Neural cell (in vitro differentiated cells): Measurements from ENCODE around the gene SRP68. TPM values are rescaled to one million over a fixed set of nuclear protein-coding genes. Genes with fewer than 3 reads are reported as not detected.

Experiments used
- H2AFZ ChIP-seq: fragments of 200-600, 300-800 bp; sonication (generic), shearing (Covaris generic); 2 replicates; pipeline ENCODE4 v1.6.0; 2014; ENCODE audit warnings: low read depth, mild to moderate bottlenecking, antibody characterized with exemption, low read length, moderate library complexity
- H3F3A ChIP-seq: fragments of 200-600 bp; shearing (Covaris generic); 2 replicates; pipeline ENCODE4 v1.6.1; 2016; ENCODE audit warnings: mild to moderate bottlenecking, moderate library complexity, mixed read lengths, antibody characterized with exemption, low read length; ENCODE audit not compliant: insufficient read depth, poor library complexity, severe bottlenecking
- H3K27ac ChIP-seq: fragments of 200-600, 300-800 bp; sonication (generic), shearing (Covaris generic); 2 replicates; pipeline ENCODE4 v1.5.1; 2014; ENCODE audit warnings: mild to moderate bottlenecking, low read length, moderate library complexity
- H3K27me3 ChIP-seq: fragments of 300-800, 200-600 bp; sonication (generic), shearing (Covaris generic); 2 replicates; pipeline ENCODE4 v1.6.0; 2014; ENCODE audit warnings: mild to moderate bottlenecking, low read depth, low read length, moderate library complexity; ENCODE audit not compliant: insufficient read depth
- H3K36me3 ChIP-seq: fragments of 300-800, 200-600 bp; sonication (generic), shearing (Covaris generic); 2 replicates; pipeline ENCODE4 v1.5.1; 2014; ENCODE audit warnings: mild to moderate bottlenecking, antibody characterized with exemption, low read length, moderate library complexity; ENCODE audit not compliant: insufficient read depth
- H3K4me2 ChIP-seq: fragments of 300-800, 200-600 bp; sonication (generic), shearing (Covaris generic); 2 replicates; pipeline ENCODE4 v1.6.0; 2014; ENCODE audit warnings: mild to moderate bottlenecking, low read length
- H3K4me3 ChIP-seq: fragments of 300-800, 200-600 bp; sonication (generic), shearing (Covaris generic); 2 replicates; pipeline ENCODE4 v1.5.1; 2014; ENCODE audit warnings: mild to moderate bottlenecking, low read length, moderate library complexity
- H3K79me2 ChIP-seq: fragments of 200-600 bp; shearing (Covaris generic); replicated peaks from 2 replicates; pipeline ENCODE4 v1.6.0; 2014; ENCODE audit warnings: mild to moderate bottlenecking, low read length, moderate library complexity; ENCODE audit not compliant: insufficient read depth
- H3K9ac ChIP-seq: fragments of 300-800, 200-600 bp; sonication (generic), shearing (Covaris generic); 2 replicates; pipeline ENCODE4 v1.6.1; 2016; ENCODE audit warnings: mild to moderate bottlenecking, low read length, mixed read lengths
- H3K9me2 ChIP-seq: fragments of 200-600 bp; shearing (Covaris generic); 2 replicates; pipeline ENCODE4 v1.6.1; 2016; ENCODE audit warnings: mild to moderate bottlenecking, low read length, mixed read lengths; ENCODE audit not compliant: insufficient read depth
- H3K9me3 ChIP-seq: fragments of 200-600, 300-800 bp; sonication (generic), shearing (Covaris generic); 2 replicates; pipeline ENCODE4 v1.6.1; 2016; ENCODE audit warnings: mild to moderate bottlenecking, mixed run types, low read length, moderate library complexity, mixed read lengths
- H4K20me1 ChIP-seq: fragments of 200-600 bp; shearing (Covaris generic); 2 replicates; pipeline ENCODE4 v1.6.1; 2016; ENCODE audit warnings: mild to moderate bottlenecking, mixed run types; ENCODE audit not compliant: insufficient read depth
- EP300 ChIP-seq: fragments of 450-650 bp; conservative IDR thresholded peaks from 2 replicates; pipeline ENCODE4 v1.6.1; 2014; ENCODE audit warnings: antibody characterized with exemption, mild to moderate bottlenecking, moderate library complexity; ENCODE audit not compliant: poor library complexity, severe bottlenecking
- EZH2 ChIP-seq: fragments of 200-600, 300-800 bp; shearing (Covaris generic), sonication (generic); IDR thresholded peaks from 2 replicates; pipeline ENCODE4 v1.6.1; 2014; ENCODE audit warnings: antibody characterized with exemption, low read length, borderline replicate concordance, mild to moderate bottlenecking; ENCODE audit not compliant: insufficient read depth, poor library complexity, severe bottlenecking
- MXI1 ChIP-seq: fragments of 450-650 bp; conservative IDR thresholded peaks from 2 replicates; pipeline ENCODE4 v1.6.1; 2014; ENCODE audit warnings: antibody characterized with exemption, mild to moderate bottlenecking; ENCODE audit not compliant: poor library complexity, severe bottlenecking
- POLR2AphosphoS5 ChIP-seq: IDR thresholded peaks from 2 replicates; pipeline ENCODE4 v1.6.1; 2012
- RAD21 ChIP-seq: fragments of 450-650 bp; conservative IDR thresholded peaks from 2 replicates; pipeline ENCODE4 v1.6.1; 2014; ENCODE audit warnings: antibody characterized with exemption, mild to moderate bottlenecking, moderate library complexity
- SMC3 ChIP-seq: fragments of 450-650 bp; conservative IDR thresholded peaks from 2 replicates; pipeline ENCODE4 v1.6.1; 2014; ENCODE audit warnings: antibody characterized with exemption, mild to moderate bottlenecking, moderate library complexity; ENCODE audit not compliant: poor library complexity
- TAF1 ChIP-seq: IDR thresholded peaks from 2 replicates; pipeline ENCODE4 v1.6.1; 2012; ENCODE audit warnings: low read depth
- polyA plus RNA-seq: library from polyadenylated mRNA; depleted of rRNA; stranded (reverse); fragments of >200 nt; gene quantifications from 2 replicates; pipeline ENCODE4 v1.2.3, GENCODE V29; 2014
- TF ChIP-seq, protein P1 (sequence below): IDR thresholded peaks from 2 replicates; pipeline ENCODE4 v1.6.1; 2012; ENCODE audit warnings: borderline replicate concordance
- TF ChIP-seq, protein P2 (sequence below): fragments of 450-650 bp; IDR thresholded peaks from 2 replicates; pipeline ENCODE4 v1.5.1; 2014; ENCODE audit warnings: antibody characterized with exemption, mild to moderate bottlenecking, moderate library complexity; ENCODE audit not compliant: poor library complexity, severe bottlenecking

SRP68 gene
- polyA plus RNA-seq, 1 donor from 2014 or later: 26.3 TPM

DNA sequence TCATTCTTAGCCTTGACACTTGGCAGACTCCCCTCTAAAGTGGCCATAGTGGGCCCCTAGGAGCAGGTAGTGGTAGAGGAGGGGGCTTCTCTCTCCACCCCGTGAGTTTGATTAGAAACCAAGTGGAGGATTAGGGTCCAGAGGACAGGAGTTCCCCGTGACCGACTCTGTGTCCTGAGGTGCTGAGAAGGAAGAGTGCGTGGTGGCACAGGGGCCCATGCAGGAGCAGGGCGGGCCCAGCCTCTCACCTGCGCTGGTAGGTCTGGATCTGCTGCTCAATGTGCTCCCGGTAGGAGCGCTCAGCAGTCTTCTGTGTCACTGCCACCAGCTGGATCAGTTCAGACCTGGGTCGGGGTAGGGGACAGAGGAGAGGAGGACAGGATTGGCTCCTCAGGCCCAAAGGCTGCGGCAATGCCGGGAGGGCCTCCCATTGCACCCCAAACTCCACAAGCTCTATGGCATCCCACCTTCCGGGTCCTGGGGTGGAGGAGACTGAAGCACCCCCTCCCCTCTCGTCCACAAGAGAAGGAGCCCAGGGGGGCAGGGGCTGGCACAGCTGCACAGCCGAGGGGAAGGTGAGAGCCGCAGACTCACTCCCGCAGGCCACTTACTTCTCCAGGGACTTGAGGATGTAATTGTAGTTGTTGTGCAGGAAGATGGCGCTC, 12.9 kb upstream of the SRP68 start:
- Histone ChIP-seq H4K20me1 (no peaks in the 10 kb centered on the region), H3K27ac (no peak overlapping the region), H3K27me3 (no peaks in the 10 kb centered on the region), H3K9me3 (no peaks in the 10 kb centered on the region), H3K4me3 (no peak overlapping the region), H3K4me2 (no peak overlapping the region), H3K9ac (no peak overlapping the region), H3K36me3 (peaks cover 7% of the 10 kb centered on the region), H3F3A (no peaks in the 10 kb centered on the region), H2AFZ (no peak overlapping the region), H3K9me2 (no peaks in the 10 kb centered on the region), H3K79me2 (no peaks in the 10 kb centered on the region)
- no peak for TF ChIP-seq SMC3
- TF ChIP-seq MXI1: no peak
- TF ChIP-seq, protein P1, sequence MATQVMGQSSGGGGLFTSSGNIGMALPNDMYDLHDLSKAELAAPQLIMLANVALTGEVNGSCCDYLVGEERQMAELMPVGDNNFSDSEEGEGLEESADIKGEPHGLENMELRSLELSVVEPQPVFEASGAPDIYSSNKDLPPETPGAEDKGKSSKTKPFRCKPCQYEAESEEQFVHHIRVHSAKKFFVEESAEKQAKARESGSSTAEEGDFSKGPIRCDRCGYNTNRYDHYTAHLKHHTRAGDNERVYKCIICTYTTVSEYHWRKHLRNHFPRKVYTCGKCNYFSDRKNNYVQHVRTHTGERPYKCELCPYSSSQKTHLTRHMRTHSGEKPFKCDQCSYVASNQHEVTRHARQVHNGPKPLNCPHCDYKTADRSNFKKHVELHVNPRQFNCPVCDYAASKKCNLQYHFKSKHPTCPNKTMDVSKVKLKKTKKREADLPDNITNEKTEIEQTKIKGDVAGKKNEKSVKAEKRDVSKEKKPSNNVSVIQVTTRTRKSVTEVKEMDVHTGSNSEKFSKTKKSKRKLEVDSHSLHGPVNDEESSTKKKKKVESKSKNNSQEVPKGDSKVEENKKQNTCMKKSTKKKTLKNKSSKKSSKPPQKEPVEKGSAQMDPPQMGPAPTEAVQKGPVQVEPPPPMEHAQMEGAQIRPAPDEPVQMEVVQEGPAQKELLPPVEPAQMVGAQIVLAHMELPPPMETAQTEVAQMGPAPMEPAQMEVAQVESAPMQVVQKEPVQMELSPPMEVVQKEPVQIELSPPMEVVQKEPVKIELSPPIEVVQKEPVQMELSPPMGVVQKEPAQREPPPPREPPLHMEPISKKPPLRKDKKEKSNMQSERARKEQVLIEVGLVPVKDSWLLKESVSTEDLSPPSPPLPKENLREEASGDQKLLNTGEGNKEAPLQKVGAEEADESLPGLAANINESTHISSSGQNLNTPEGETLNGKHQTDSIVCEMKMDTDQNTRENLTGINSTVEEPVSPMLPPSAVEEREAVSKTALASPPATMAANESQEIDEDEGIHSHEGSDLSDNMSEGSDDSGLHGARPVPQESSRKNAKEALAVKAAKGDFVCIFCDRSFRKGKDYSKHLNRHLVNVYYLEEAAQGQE: no peak
- TF ChIP-seq RAD21: no peak
- TF ChIP-seq, protein P2, sequence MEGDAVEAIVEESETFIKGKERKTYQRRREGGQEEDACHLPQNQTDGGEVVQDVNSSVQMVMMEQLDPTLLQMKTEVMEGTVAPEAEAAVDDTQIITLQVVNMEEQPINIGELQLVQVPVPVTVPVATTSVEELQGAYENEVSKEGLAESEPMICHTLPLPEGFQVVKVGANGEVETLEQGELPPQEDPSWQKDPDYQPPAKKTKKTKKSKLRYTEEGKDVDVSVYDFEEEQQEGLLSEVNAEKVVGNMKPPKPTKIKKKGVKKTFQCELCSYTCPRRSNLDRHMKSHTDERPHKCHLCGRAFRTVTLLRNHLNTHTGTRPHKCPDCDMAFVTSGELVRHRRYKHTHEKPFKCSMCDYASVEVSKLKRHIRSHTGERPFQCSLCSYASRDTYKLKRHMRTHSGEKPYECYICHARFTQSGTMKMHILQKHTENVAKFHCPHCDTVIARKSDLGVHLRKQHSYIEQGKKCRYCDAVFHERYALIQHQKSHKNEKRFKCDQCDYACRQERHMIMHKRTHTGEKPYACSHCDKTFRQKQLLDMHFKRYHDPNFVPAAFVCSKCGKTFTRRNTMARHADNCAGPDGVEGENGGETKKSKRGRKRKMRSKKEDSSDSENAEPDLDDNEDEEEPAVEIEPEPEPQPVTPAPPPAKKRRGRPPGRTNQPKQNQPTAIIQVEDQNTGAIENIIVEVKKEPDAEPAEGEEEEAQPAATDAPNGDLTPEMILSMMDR: no peak
- TF ChIP-seq TAF1: no peak
- no peak for TF ChIP-seq EP300
- TF ChIP-seq EZH2: no peak

DNA sequence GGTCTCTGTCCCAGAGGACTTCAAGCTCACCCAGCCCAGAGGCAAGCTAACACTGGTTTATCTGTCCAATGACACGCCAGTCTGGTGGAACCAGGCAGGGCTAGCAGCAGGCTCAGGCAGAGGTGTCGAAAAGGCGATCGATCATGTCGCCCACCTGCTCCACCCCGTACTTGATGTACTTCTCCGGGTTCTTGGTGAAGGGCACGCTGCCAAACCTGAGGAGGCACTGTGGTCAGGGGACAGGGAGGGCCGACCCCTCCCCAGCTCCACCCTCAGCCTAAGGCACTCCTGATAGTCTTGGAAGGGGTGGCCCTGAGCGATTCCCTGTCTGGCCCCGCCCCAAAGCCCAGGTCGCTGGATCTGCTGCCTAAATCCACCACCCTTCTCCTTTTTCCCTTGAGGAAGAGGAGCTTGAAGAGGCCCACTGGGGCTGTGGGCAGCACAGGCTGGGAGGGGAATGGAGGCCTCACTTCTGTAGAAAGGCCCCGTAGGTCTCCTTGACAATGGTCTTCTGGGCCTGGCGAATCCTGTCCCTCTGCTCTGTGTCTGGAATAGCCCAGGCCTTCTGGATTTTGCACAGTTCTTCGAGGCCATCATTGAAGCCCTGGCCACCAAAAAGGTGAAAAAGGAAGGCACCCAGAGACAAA, 11.3 kb upstream of the SRP68 start:
- no peaks in the 10 kb centered on the region for H4K20me1 ChIP-seq
- H3K4me2 ChIP-seq: no peak overlapping the region
- no peaks in the 10 kb centered on the region for H3F3A ChIP-seq
- no peak overlapping the region for H3K9ac ChIP-seq
- no peak overlapping the region for H3K4me3 ChIP-seq
- H3K79me2 ChIP-seq: no peaks in the 10 kb centered on the region
- TF ChIP-seq MXI1: no peak
- no peak for TF ChIP-seq POLR2AphosphoS5
- H2AFZ ChIP-seq: no peak overlapping the region
- H3K9me3 ChIP-seq: no peaks in the 10 kb centered on the region
- H3K9me2 ChIP-seq: no peaks in the 10 kb centered on the region
- H3K36me3 ChIP-seq: peaks cover under 1% of the 10 kb centered on the region
- H3K27ac ChIP-seq: no peak overlapping the region
- H3K27me3 ChIP-seq: peaks cover 9% of the 10 kb centered on the region
